ENCODE data around the gene TPSG1.

DNA sequence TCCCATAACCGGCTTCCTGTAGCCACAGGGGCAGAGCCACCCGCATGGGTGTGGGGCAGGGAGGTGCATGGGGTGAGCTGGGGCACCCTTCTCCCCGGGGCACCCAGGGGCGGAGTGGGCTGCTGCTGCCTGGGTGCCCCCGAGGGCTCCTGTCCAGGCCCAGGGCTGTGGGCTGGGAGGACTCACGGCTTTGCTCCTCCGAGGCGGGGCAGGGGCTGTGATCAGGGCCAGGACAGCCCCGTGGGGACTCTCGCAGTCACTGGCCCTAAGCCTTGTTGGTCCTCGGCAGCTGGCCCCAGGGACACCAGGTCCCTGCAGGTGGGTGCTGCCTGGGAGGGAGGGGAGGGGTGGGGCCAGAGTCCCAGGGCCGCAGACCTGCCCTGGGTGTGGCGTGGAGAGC lies 52.4 kb downstream of the TPSG1 start:
- TF ChIP-seq, protein P1, sequence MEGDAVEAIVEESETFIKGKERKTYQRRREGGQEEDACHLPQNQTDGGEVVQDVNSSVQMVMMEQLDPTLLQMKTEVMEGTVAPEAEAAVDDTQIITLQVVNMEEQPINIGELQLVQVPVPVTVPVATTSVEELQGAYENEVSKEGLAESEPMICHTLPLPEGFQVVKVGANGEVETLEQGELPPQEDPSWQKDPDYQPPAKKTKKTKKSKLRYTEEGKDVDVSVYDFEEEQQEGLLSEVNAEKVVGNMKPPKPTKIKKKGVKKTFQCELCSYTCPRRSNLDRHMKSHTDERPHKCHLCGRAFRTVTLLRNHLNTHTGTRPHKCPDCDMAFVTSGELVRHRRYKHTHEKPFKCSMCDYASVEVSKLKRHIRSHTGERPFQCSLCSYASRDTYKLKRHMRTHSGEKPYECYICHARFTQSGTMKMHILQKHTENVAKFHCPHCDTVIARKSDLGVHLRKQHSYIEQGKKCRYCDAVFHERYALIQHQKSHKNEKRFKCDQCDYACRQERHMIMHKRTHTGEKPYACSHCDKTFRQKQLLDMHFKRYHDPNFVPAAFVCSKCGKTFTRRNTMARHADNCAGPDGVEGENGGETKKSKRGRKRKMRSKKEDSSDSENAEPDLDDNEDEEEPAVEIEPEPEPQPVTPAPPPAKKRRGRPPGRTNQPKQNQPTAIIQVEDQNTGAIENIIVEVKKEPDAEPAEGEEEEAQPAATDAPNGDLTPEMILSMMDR (IDR thresholded peaks at IDR 0.05; ENCODE audit: low read length), result no peak
- no peak for TF ChIP-seq EZH2 (IDR thresholded peaks at IDR 0.05; ENCODE audit: borderline replicate concordance, low read length)
